AG04450 (cell line): ENCODE measurements around the gene NFIC. TPM values are rescaled to one million over a fixed set of nuclear protein-coding genes. Genes with fewer than 3 reads are reported as not detected.
"Not testable (repeated sequence)": the region's sequence is repeated elsewhere in the genome, so short reads cannot be mapped to it uniquely, and the experiment has no call there.

ENCODE experiments used
- CTCF ChIA-PET: fragments of 300-600, 350-600 bp; formaldehyde crosslinking; extraction: SDS; loops from one replicate; lab custom pipeline; 2022; ENCODE audit warnings: antibody characterized with exemption, inconsistent platforms; lab: Charles Lee
- POLR2A ChIA-PET: fragments of 350-600 bp; formaldehyde crosslinking; extraction: SDS; loops from one replicate; lab custom pipeline; 2021; ENCODE audit warnings: antibody characterized with exemption, inconsistent platforms; lab: Yijun Ruan, JAX
- DNase-seq: peaks from one replicate; pipeline ENCODE4 v3.0.0-alpha.2; 2011; ENCODE audit warnings: low read depth, low spot score
- H3K27ac ChIP-seq: one replicate; pipeline ENCODE4 v1.5.1; 2012; ENCODE audit warnings: low read depth, low read length, control low read depth
- H3K27me3 ChIP-seq: one replicate; pipeline ENCODE4 v1.6.0; 2012; ENCODE audit warnings: low read length; ENCODE audit not compliant: control insufficient read depth, insufficient read depth
- H3K4me3 ChIP-seq: 2 replicates; pipeline ENCODE4 v1.5.1; 2011; ENCODE audit warnings: mild to moderate bottlenecking, low read depth, low read length, control low read depth
- H3K9me3 ChIP-seq: 2 replicates; pipeline ENCODE4 v1.5.1; 2012; ENCODE audit warnings: low read length; ENCODE audit not compliant: control insufficient read depth, insufficient read depth
- CTCF ChIP-seq: IDR thresholded peaks from 2 replicates; pipeline ENCODE4 v1.5.1; 2011; ENCODE audit warnings: low read depth, low read length, control low read depth, inconsistent platforms
- polyA plus RNA-seq: library from polyadenylated mRNA; depleted of rRNA; stranded (reverse); fragments of >200 nt; gene quantifications from 2 replicates; pipeline ENCODE4 v1.2.3, GENCODE V29; 2011

NFIC gene
- polyA plus RNA-seq, 1 experiment = 3.9 TPM

GRCh38 chr19:3507371-3508120 is 141.2 kb downstream of the NFIC start:
- ChIA-PET POLR2A (no interaction called here), CTCF (interaction anchor here (1.4 kb wide), 1 partner anchor 22 kb away, joined by 3 read pairs; no protein-coding TSS in a partner anchor)
- no peaks in the 10 kb centered on the region; the same call in 1 of the 2 replicates for H3K9me3 ChIP-seq
- peak overlapping the region; percentile 78 for H3K4me3 ChIP-seq
- no peaks in the 10 kb centered on the region for H3K27me3 ChIP-seq
- no peak overlapping the region for H3K27ac ChIP-seq
- no peak for DNase-seq
- no peak for TF ChIP-seq CTCF

- H3K27me3 ChIP-seq, CTCF ChIA-PET, H3K9me3 ChIP-seq, H3K27ac ChIP-seq, DNase-seq, POLR2A ChIA-PET: not testable (repeated sequence)
- peak overlapping the region; percentile 78; the same call in 1 of the 2 replicates for H3K4me3 ChIP-seq
Measured at GRCh38 chr19:3508121-3508661, 141.8 kb downstream of the NFIC start.

- Histone ChIP-seq H3K27ac (peak overlapping the region; percentile 22), H3K4me3 (no peak overlapping the region), H3K27me3 (no peaks in the 10 kb centered on the region), H3K9me3 (no peaks in the 10 kb centered on the region; the same call in 1 of the 2 replicates)
- ChIA-PET CTCF (no interaction called here), POLR2A (interaction anchor here (0.6 kb wide), 1 partner anchor 153 kb away, joined by 3 read pairs; no protein-coding TSS in a partner anchor)
- TF ChIP-seq CTCF = no peak
- DNase-seq = no peak
Measured at GRCh38 chr19:3508771-3509535, 142.6 kb downstream of the NFIC start.

GRCh38 chr19:3509566-3509989 is 143.2 kb downstream of the NFIC start:
- DNase-seq = no peak
- no peak for TF ChIP-seq CTCF
- Histone ChIP-seq H3K27ac (peak overlapping the region; percentile 21), H3K4me3 (no peak overlapping the region), H3K27me3 (no peaks in the 10 kb centered on the region), H3K9me3 (no peaks in the 10 kb centered on the region; the same call in 1 of the 2 replicates)
- ChIA-PET POLR2A (interaction anchor here (0.6 kb wide), 1 partner anchor 152 kb away, joined by 3 read pairs; no protein-coding TSS in a partner anchor), CTCF (no interaction called here)

GRCh38 chr19:3510727-3511126 is 144.3 kb downstream of the NFIC start:
- H3K27ac ChIP-seq = no peak overlapping the region
- POLR2A ChIA-PET = no interaction called here
- no peaks in the 10 kb centered on the region for H3K27me3 ChIP-seq
- CTCF ChIA-PET = no interaction called here
- DNase-seq = no peak
- TF ChIP-seq CTCF = no peak
- H3K9me3 ChIP-seq = no peaks in the 10 kb centered on the region; the same call in 1 of the 2 replicates
- no peak overlapping the region for H3K4me3 ChIP-seq
